Mammary epithelial cell (primary cell): ENCODE measurements around the gene ARHGEF2.

Source experiments
- EZH2 ChIP-seq: IDR thresholded peaks from 2 replicates; pipeline ENCODE4 v1.6.1; 2012; ENCODE audit warnings: low read length, inconsistent platforms, borderline replicate concordance
- TF ChIP-seq, protein P1 (sequence below), 2 donors: IDR thresholded peaks in 1 of 2; conservative IDR thresholded peaks in 1 of 2; 2 replicates each; pipeline ENCODE4 v1.5.1; 2011 to 2012; ENCODE audit warnings: inconsistent platforms in 2 of 2, low read length in 2 of 2, mild to moderate bottlenecking in 2 of 2, control low read depth in 1 of 2, low read depth in 1 of 2; ENCODE audit not compliant: insufficient read depth in 1 of 2; ENCODE audit errors: extremely low read depth in 1 of 2

DNA sequence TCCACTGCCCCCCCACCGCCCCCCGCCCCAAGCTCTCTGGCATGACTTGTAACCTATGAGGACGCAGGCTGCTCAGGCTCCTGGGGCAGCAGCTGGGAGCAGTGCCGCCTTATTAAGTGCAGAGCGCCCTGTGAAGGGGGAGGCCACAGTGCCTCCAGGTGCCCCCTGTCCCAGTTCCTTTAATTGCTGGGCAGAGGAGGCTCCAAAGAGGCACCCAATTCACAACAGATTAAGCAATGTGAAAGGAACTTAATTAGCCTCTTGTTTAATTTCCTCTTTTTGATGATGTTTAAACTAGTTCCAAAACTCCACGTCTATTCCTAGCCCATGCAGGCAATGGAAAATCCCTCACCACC is 33.9 kb downstream of the ARHGEF2 start:
- TF ChIP-seq, protein P1, sequence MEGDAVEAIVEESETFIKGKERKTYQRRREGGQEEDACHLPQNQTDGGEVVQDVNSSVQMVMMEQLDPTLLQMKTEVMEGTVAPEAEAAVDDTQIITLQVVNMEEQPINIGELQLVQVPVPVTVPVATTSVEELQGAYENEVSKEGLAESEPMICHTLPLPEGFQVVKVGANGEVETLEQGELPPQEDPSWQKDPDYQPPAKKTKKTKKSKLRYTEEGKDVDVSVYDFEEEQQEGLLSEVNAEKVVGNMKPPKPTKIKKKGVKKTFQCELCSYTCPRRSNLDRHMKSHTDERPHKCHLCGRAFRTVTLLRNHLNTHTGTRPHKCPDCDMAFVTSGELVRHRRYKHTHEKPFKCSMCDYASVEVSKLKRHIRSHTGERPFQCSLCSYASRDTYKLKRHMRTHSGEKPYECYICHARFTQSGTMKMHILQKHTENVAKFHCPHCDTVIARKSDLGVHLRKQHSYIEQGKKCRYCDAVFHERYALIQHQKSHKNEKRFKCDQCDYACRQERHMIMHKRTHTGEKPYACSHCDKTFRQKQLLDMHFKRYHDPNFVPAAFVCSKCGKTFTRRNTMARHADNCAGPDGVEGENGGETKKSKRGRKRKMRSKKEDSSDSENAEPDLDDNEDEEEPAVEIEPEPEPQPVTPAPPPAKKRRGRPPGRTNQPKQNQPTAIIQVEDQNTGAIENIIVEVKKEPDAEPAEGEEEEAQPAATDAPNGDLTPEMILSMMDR (conservative IDR thresholded peaks at IDR 0.05 in 1 of 2, IDR thresholded peaks at IDR 0.05 in 1 of 2; ENCODE audit: extremely low read depth in 1 of 2, insufficient read depth in 1 of 2, low read depth in 1 of 2, low read length in 2 of 2) = no peak
- TF ChIP-seq EZH2 = no peak
